Tibial nerve (tissue), 4 donors: ENCODE results near the gene FAM98B.

Source experiments
- EP300 ChIP-seq, 2 donors: sonication (generic); formaldehyde crosslinking; IDR thresholded peaks; one replicate each; pipeline ENCODE4 v1.6.1; 2017; ENCODE audit warnings: antibody characterized with exemption in 2 of 2, mild to moderate bottlenecking in 1 of 2
- POLR2A ChIP-seq, 2 donors: fragments of 450-650 bp; IDR thresholded peaks; one replicate each; pipeline ENCODE4 v1.6.1; 2017; ENCODE audit warnings: antibody characterized with exemption in 2 of 2, mild to moderate bottlenecking in 2 of 2, moderate library complexity in 2 of 2
- TF ChIP-seq, protein P1 (sequence below), 5 experiments: fragments of 200-600 bp in 3 of 5; fragments of 450-650 bp in 2 of 5; sonication (generic) in 3 of 5; IDR thresholded peaks; one replicate each; pipeline ENCODE4 v1.5.1; 2016 to 2019; ENCODE audit warnings: antibody characterized with exemption in 5 of 5, mild to moderate bottlenecking in 3 of 5, moderate library complexity in 2 of 5

DNA sequence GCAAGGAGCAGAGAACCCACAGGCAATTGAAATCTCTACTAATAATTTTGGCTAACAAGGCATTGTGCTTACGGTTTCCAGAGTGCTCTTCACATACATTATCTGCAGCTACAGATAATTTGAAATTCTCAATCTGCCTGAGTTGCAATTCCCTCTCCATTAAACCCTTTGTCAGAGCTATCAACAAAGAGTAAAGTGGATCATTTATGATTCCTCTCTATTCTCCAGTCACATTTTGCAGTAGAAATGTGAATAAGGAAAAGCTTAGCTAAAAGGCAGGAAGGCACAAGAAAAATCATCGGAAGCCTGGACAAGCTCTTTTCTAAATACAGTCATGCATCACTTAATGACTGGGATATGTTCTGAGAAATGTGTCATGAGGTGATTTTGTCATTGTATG, 49.6 kb downstream of the FAM98B start:
- no peak for TF ChIP-seq POLR2A (IDR thresholded peaks at IDR 0.05)
- TF ChIP-seq, protein P1, sequence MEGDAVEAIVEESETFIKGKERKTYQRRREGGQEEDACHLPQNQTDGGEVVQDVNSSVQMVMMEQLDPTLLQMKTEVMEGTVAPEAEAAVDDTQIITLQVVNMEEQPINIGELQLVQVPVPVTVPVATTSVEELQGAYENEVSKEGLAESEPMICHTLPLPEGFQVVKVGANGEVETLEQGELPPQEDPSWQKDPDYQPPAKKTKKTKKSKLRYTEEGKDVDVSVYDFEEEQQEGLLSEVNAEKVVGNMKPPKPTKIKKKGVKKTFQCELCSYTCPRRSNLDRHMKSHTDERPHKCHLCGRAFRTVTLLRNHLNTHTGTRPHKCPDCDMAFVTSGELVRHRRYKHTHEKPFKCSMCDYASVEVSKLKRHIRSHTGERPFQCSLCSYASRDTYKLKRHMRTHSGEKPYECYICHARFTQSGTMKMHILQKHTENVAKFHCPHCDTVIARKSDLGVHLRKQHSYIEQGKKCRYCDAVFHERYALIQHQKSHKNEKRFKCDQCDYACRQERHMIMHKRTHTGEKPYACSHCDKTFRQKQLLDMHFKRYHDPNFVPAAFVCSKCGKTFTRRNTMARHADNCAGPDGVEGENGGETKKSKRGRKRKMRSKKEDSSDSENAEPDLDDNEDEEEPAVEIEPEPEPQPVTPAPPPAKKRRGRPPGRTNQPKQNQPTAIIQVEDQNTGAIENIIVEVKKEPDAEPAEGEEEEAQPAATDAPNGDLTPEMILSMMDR (IDR thresholded peaks at IDR 0.05), result no peak
- TF ChIP-seq EP300 (IDR thresholded peaks at IDR 0.05), result no peak
